Choroid plexus epithelial cell (primary cell): ENCODE measurements around the gene PASK.
"Not testable (repeated sequence)": the region's sequence is repeated elsewhere in the genome, so short reads cannot be mapped to it uniquely, and the experiment has no call there.

Experiments used
- DNase-seq: peaks from one replicate; pipeline ENCODE4 v3.0.0-alpha.2; 2010; ENCODE audit warnings: low read depth
- H3K4me3 ChIP-seq: 2 replicates; pipeline ENCODE4 v1.5.1; 2011; ENCODE audit warnings: low read depth, mild to moderate bottlenecking, control low read depth, low read length, moderate library complexity
- CTCF ChIP-seq: conservative IDR thresholded peaks from 2 replicates; pipeline ENCODE4 v1.5.1; 2011; ENCODE audit warnings: low read depth, mild to moderate bottlenecking, control low read depth, inconsistent platforms, low read length, moderate library complexity

PASK gene

GRCh38 chr2:241107031-241107783 is 42.1 kb downstream of the PASK start:
- TF ChIP-seq CTCF, result no peak
- H3K4me3 ChIP-seq, result no peak overlapping the region
- no peak for DNase-seq

- no peak for DNase-seq
- no peak overlapping the region for H3K4me3 ChIP-seq
- TF ChIP-seq CTCF, result no peak
These were observed 43.6 kb downstream of the PASK start for GRCh38 chr2:241105641-241106040.

- H3K4me3 ChIP-seq, DNase-seq: not testable (repeated sequence)
These were observed 44.7 kb downstream of the PASK start for GRCh38 chr2:241104611-241105010.

- peak overlapping the region; percentile 96 for H3K4me3 ChIP-seq
- no peak for DNase-seq
- TF ChIP-seq CTCF, result no peak
These were observed 46.1 kb downstream of the PASK start for GRCh38 chr2:241103176-241103595.

- DNase-seq, result peak; percentile 80
- TF ChIP-seq CTCF, result no peak
- H3K4me3 ChIP-seq, result peak within 1 kb of the TSS; percentile 96
These were observed 47.0 kb downstream of the PASK start, which contains the start of gene MTERF4 for GRCh38 chr2:241102239-241102803. TSS of gene MTERF4 (minus strand) at chr2:241102287. CDS start at chr2:241102273, 14 bp downstream.

- no peak overlapping the region for H3K4me3 ChIP-seq
- no peak for DNase-seq
- no peak for TF ChIP-seq CTCF
These were observed 50.0 kb downstream of the PASK start for GRCh38 chr2:241099246-241099645.

- no peak overlapping the region for H3K4me3 ChIP-seq
- no peak for TF ChIP-seq CTCF
- no peak for DNase-seq
These were observed 52.3 kb downstream of the PASK start for GRCh38 chr2:241096979-241097378.
